GM23248 (cell line): ENCODE measurements around the gene BMPR2.

Experiments used
- EZH2 ChIP-seq: fragments of 200-600 bp; sonication (generic); IDR thresholded peaks from 2 replicates; pipeline ENCODE4 v1.6.1; 2018; ENCODE audit warnings: antibody characterized with exemption, mild to moderate bottlenecking; ENCODE audit not compliant: insufficient read depth, poor library complexity, severe bottlenecking
- EZH2phosphoT487 ChIP-seq: fragments of 200-600 bp; sonication (generic); IDR thresholded peaks from 2 replicates; pipeline ENCODE4 v1.6.1; 2018; ENCODE audit warnings: antibody characterized with exemption, moderate library complexity, mild to moderate bottlenecking, low read depth; ENCODE audit not compliant: insufficient read depth

DNA sequence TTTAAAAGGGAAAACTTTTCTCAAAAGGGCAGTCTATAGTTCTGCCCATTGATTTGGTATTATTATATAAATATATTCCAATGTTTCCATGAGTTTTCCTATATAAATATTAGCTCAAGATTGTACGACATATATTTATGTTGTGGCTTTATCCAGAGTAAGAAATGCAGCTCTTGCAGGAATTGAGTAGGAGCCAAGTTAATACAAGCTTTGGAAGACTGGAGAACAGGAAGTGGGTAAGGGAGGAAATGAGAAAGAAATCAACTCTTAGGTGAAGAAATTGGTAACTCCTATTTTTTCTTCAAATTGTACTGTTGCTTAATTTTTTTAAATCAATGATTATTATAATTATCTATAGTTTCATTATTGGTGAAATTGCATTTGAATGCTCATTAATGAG is 153.3 kb downstream of the BMPR2 start:
- TF ChIP-seq EZH2, result no peak
- no peak for TF ChIP-seq EZH2phosphoT487
